HG03432 (cell line): ENCODE measurements around the gene MAD1L1.

Experiments
- ATAC-seq: cut with Tn5 transposase; IDR thresholded peaks from one replicate; pipeline ENCODE4 v1.9.1; 2021; ENCODE audit warnings: mild to moderate bottlenecking, moderate library complexity; ENCODE audit not compliant: unreplicated experiment

Gene MAD1L1

DNA sequence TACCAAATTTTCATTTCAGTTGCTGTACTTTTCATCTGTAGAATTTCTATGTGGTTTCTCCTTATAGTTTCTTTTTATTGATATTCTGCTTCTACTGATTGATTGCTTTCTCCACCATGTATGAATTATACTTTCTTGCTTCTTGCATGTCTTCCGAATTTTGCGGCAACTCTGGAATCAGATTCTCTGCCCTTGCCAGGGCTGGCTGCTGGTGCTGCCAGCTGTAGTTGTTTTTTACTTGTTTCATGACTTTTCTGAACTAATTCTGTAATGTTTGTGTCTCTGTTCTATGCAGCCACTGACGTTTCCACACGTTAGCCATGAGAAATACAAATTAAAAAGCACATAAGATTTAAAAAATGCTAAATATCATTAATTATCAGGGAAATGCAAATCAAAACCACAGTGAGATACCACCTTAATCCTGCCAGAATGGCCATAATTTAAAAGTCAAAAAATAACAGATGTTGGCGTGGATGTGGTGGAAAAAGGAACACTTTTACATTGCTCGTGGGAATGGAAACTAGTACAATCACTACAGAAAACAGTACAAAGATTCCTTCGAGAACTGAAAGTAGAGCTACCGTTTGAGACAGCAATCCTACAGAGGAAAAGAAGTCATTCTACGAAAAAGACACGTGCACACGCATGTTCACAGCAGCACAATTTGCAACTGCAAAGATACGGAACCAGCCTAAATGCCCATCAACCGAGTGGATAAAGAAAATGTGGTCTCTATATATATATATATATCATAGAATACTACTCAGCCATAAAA lies 51.5 kb downstream of the MAD1L1 start:
- ATAC-seq: no peak

DNA sequence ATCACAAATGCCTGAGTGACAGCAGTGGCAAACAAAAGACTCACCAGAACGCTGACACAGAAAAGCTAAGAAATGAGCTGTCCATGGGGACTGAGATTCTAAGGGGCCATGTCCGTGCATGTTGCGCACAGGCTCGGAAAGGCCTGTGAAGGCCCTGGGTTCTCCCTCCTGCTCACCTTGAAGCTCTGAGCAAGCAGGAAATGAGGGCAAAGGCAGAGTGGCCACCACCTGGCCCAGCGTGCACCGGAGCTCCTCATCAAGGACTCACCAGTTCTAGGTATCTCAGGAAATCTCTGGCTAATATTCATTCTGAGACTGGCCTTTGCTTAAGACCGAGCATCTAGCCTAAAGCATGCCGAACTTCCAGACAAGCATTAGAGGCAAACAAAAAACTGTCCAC lies 52.7 kb downstream of the MAD1L1 start:
- no peak for ATAC-seq

DNA sequence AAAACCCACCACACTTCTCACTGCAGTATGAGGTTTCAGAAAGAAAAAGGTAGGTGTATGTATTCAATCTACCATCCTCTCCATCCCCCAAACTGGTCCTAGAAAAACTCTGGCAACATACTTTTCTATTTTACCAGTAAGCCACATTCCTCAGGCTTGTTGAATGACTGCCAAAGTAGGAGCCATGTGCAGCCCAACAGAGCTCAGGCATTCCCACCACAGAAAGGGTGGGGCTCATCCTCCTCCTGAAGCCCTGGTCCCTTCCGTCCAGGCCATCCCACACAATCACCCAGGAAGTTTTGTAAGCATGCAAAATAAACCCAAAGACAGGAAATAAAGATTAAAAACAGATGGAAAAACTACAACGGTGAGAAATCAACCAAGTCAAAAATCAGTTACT lies 57.2 kb downstream of the MAD1L1 start:
- no peak for ATAC-seq

DNA sequence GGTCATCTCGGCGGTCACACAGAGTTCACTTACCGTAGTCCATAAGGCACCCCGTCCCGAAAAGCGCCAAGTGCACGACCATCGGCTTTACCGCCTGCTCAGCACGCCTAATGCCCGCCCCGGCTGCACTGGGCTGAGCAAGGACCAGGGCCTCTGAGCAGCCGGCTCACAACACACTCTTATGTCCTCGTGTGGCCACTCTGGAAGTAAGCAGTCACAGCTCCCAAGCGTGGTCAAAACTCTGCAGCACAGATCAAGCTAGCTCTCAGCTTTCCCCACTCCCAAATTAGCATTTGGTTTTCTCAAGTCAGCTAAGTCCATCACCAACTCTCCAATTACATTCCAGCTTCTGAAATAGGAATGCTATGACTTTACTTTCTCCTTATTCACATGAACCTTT lies 57.7 kb downstream of the MAD1L1 start:
- ATAC-seq: no peak

DNA sequence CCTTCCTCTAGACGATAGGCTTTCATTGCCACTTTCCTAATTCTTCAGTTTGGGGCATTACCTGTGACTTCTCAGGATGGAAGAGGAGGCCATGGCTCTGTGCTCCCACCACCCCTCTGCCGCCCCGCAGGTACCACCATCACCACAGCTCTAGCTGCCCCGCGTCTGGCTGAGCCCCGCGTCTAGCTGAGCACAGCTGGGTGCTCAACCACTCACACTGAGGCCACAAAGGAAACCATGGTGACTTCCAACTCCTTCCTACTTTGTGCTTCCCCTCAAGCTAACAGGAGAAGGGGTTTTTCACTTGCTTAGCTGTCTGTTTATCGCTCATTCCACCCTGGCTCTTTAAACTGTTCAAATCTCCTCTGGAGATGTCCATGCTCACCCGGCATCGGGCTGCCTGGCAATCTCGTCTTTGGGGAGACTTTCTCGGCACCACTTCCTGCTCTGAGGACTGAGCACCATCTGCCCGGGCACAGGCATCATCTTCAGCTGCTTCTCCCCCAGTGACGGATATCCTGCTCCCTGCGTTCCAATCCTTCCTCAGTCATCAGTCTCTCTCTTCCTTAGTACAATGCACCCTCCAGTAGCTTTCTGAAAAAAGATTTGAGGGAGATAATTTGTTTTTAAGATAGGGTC lies 59.4 kb downstream of the MAD1L1 start:
- no peak for ATAC-seq

DNA sequence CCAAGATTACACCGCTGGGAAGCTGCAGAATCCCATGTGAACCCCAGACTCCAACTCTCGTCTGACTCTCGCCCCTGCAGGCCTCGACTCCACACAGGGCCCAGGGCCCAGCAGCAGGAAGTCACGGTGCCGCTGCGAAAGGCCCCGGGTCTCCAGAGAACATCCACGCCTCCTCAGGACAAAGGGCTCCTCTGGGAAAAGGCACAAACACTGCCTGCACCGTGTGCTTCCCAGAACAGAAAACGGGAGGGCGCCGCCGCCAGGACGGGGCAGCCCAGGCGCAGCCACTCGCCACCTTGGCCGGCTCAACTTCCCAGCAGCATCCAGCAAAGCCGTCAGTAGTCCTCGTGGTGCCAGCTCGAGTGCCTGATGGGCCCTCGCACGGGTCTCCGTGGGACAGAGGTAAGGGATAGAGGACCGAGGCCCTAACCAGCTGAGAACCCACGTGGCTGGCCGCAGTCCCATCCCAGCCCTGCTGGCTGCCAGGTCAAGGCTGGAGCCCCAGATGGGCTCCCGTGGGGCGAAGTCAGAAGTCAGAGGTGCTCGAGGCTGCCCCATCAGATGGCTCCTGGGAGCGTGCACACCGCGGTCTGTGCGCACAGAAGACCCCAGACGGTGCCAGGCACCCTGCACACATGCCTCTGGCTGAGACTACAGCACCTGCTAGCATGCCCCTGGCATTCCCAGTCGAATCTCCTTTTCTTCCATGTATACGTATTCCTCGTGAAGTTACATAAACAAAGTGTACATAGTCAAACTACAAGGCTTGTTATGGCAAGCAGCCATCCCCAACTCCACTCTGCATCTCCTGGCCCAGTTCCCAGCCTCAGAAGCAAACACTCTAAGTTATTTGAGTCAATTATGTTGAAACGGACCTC lies 60.2 kb downstream of the MAD1L1 start:
- ATAC-seq: no peak

DNA sequence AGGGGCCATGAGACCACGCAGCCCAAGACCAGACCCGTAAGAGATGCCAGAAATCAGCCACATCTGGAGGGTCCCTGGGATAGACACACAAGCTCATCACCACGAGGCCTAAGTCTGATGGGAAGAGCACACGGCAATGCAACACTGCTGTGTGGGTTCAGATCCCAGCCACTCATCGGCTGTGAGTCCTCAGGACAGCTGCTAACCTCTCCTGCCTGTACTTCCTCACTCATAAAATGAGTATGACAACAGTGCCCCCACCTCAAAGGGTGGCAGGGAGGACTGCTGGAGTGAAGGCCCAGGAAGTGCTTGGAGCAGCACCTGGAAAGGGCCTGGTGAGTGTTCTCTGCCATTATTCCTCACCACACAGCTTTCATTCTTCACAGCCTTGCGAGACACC lies 60.9 kb downstream of the MAD1L1 start:
- no peak for ATAC-seq

DNA sequence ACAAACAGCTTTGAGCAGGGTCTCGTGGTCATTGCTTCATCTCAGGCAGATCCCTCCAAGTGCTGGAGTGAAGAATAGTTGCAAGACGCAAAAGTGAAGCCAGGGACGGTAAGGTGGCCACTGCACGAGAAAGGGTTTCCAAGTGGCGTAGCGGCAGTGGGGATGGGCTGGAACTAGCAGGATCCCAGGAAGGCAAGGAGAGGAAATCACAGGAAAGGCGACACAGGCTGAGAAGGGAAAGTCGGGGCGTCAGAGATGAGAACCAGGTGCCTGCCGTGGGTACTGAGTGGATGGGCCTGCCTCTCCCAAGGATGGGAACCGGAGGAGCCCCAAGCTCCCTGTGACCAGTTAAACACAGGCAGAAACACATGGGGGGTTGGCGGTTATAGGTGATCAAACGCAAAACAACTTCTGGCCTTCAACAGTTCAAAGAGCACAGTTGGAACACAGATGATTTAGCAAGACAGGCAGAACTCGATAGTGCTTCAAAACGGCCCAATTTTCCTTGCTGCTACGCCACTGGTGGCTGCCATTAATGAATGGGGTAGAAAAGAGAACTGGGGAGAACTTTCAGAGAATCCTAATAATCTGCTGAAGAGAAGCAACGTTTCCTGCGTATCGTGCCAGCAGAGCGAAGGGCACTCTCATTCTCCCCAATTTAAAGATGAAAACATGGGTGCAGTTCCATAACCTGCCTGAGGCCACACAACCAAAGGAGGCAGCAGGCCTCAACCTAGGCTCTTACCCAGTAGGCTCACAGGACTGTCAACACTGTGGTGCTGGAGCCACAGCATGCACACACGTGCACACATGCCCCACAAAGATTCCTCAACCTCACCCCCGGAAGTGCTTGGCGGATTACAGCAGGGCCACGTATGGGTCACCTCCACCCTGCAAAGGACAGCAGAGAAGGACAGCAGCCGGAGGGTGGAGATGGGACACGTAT lies 61.9 kb downstream of the MAD1L1 start:
- ATAC-seq: no peak

DNA sequence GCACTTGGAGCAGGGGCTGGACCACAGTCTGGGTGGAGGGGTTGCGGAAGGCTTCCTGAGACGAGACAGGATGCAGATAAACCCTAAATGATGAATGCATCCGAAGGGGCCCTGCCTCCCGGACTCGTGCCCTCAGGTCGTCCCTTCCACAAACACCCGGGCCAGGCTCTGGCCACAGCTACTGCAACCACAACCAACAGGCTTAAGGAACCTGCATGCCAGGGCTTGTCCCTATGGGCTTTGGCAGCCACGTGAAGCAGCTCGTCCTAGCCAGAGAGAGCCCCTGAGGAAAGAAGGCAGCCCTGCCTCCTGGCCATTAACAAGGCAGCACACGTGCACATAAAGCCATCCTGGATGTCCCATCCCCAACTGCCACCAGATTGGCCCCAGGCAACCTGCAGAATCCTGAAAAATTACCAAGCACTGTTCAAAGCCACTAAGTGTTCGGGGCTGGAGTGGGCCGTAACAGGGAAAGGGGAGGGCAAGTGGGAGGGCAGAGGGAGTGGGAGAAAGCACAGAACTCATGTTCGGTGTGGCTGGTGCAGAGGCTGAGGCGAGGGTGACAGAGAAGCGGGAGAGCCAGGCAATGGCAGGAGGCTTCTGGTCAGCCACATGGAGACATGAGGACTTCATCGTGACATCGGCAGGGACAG lies 62.7 kb downstream of the MAD1L1 start:
- no peak for ATAC-seq

DNA sequence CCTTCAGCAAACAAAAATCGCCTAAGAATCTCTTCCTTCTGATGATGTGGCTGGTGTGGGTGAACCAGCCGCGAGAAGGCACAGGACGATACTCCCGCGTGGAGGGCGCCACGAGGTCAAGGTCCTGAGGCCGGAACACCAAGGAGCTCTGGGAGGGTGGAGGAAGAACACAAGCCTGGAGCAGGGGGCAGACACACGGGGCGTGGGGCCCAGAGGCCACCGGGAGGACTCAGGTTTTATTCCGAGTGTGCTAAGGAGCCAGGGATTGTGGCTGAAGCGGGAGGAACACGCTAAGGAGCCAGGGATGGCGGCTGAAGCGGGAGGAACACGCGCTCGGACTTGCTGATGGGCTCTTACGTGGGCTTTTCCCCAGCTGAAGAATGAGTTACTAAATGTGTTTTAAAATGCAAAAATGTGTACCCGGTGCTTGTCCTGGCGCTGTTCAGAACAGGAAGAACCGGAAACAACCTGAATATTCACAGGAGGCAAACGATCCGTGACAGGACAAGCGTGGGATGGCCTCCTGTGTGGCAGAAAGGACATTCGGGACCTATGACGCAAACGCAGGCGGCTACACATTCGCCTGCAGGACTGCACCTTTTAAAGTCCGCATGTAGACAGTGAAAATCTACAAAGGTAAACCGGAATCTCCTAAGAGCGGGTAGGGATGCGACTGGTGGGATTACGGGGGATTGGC lies 64.0 kb downstream of the MAD1L1 start:
- ATAC-seq: no peak

DNA sequence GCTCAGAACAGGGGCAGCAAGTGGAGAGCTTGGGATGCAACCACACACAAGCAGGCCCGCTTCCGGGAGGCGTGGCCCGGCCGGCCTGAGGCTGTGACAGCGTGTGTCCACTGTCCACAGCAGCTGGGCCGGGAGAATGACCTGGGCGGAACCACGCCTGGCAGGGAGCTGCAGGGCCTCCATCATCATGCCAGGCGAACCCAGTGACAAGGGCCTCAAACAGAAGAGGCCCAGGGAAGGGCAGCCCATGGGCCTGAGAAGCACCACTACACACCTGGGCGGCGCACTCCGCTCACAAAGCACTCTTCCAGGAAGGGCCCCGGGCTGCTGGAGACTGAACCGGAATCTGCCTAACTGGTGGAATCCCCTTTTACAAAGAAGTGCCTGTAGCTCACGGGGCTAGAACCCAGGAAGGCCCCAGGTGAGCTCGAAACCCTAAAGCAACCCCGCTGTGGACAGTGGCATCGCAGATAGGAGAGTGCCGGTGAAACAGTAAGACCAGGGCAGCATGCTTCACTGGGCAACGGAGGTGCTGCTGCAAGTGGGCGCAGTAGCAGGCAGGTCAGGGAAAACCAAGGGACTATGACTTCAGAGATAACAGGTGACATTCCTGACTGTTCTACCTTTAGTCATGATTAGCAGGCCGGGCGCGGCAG lies 66.0 kb downstream of the MAD1L1 start:
- ATAC-seq: no peak

DNA sequence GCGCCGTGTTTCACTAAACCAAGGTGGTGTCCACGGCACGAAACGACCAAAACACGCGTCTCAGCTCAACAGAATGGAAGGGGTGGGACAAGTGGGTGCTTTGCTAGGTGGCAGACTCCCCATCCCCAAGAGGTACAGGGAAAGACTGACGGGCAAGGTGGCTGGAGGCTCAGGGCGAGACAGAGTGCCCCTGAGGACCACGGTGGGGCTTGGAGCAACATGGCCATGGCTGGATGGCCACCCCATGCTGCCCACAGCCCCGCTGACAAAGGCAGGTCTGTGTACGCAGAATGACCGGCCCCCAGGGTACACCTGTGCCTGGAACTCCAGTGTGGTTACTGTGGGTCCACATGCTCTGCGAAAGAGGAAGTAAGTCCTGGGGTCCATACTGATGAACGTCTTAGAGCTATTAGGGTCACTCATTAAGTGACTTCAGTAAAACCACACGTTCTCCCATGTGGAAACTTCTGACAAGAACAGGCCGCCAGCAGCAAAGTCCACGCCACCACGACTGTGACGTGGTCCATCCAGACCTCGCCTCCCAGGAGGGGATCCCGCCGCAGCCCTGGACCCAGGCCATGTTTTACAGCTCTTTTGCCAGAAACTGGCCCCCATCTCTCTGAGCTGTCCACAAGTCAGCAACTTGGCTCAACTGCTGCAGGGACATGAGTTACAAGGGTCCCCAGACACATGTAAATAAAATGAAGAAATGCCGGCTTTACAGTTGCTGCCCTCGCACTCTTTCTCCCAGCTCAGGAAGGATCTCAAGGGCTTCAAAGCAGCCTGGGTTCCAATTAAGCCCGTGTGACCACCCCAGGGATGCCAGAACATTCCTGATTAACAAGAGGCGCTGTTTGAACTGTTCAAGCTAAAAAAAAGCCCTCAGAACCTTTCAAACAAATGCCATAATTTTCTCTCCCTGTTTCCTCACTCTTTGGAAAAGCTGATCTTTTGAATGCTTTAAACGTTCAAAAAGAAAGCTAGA lies 66.8 kb downstream of the MAD1L1 start:
- peak; percentile 75 for ATAC-seq

DNA sequence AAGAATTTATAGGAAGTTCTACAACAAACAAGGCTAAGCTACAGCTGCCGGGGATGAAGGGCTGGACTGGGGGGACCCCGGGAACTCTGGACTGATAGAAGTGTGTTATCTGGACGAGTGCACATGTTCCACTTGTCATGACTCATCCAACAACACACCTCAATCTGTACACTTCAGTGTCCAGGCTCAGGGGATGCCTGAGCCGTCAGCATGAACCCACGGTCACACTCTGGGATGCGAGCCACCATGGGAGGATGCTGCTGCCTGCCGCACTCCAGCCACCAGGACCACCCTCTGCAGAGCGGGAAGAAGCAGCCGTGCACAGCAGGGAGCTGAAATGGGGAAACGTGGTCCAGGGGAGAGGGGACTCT lies 67.5 kb downstream of the MAD1L1 start:
- ATAC-seq: no peak

DNA sequence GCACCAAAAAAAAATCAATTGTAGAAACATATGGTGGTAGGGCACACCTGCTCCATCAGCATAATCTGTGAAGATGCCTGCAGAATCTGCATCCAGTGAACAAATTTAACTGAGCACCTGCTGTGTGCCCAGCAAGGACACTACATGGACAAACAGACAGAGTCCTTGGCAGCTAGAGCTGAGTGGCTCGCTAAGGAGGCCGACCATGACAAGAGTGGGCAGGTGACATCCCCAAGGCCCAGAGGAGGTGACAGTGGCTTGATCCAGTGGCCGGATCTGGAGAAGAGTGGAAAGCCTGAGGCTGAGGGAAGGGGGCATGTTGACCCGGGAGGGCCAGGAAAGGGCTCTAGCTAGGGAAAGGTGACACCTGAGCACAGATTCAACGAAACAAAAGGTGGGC lies 68.1 kb downstream of the MAD1L1 start:
- ATAC-seq: no peak

DNA sequence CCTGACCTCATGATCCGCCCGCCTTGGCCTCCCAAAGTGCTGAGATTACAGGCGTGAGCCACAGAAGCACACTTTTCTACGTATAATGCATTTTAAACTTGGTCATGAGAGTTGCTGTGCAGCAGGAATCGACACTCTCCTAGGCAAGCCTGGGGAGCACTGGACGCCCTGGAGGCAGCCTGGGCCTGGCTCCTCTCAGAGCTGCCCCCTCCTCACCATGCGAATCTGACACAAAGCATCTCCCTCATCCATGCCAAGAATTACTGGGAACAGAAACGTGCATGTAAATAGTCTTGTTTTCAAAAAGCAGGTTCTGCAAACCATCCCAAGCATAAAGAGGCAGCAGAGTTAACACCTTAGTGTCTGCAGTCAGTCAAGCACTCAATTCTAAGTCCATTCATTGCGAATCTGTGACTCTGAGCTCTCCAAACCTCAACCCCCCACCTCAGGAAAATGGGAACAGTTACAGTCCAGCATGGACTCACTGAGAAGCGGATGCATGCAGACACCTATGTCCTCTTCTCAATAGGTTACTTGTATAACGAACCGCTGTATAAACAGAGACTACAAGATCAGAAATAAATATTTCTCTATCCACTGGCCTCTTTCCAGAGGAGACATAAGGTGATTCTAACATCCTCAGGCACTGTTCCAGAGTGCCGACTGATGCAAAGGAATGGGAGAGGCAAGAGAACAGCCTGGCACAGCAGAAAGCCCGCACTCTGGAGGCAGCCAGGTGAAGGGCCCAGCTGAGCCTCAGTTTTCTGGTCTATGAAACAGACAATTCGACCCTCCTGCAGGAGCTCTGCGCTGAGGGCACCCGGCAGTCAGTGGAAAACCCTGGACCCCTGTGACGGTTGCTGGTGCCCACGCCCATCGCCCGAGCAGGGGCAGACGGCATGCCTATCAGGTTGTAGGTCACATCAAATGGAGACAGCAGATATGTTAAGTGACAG lies 68.9 kb downstream of the MAD1L1 start:
- ATAC-seq: no peak

DNA sequence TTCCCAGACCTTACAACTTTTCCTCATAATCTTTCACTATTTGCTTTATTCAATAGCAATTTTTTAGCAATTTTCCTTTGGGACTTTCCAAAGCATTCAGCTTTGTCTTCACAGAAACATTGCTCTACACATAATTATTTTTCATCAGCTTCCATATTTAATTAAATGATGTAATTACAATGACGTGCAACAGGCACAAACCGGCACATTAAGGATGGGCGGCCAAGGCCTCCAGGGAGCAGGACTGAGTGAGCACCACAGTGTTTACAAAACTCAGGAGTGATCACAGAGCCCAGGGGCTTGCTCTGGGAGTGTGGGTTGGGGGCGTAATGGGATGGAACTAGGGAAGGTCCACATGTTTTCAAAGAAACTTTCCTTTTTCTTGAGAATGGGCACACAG lies 69.8 kb downstream of the MAD1L1 start:
- no peak for ATAC-seq
